HUES6 (cell line): ENCODE results near the gene HEATR5A.
A peak's percentile ranks its signal among the peaks of the same experiment; 100 is the strongest.
"Not testable (repeated sequence)": the region's sequence is repeated elsewhere in the genome, so short reads cannot be mapped to it uniquely, and the experiment has no call there.

ENCODE experiments used
- H3K27ac ChIP-seq: 2 replicates; pipeline ENCODE4 v1.7.0; 2013; ENCODE audit warnings: low read depth, mild to moderate bottlenecking, low read length, inconsistent platforms
- H3K27me3 ChIP-seq: 2 replicates; pipeline ENCODE4 v1.6.1; 2013; ENCODE audit warnings: low read length; ENCODE audit not compliant: control insufficient read depth, insufficient read depth
- H3K36me3 ChIP-seq: 2 replicates; pipeline ENCODE4 v1.6.1; 2013; ENCODE audit warnings: low read length; ENCODE audit not compliant: control insufficient read depth, insufficient read depth
- H3K4me1 ChIP-seq: 2 replicates; pipeline ENCODE4 v1.6.1; 2013; ENCODE audit warnings: low read length; ENCODE audit not compliant: control insufficient read depth, insufficient read depth
- H3K4me3 ChIP-seq: 2 replicates; pipeline ENCODE4 v1.5.1; 2013; ENCODE audit warnings: low read depth, low read length
- H3K9ac ChIP-seq: one replicate; pipeline ENCODE4 v1.6.1; 2013; ENCODE audit warnings: mild to moderate bottlenecking, low read length
- H3K9me3 ChIP-seq: 2 replicates; pipeline ENCODE4 v1.6.1; 2013; ENCODE audit warnings: low read depth, low read length; ENCODE audit not compliant: control insufficient read depth, insufficient read depth

The HEATR5A gene

GRCh38 chr14:31278883-31279282, 141.5 kb downstream of the HEATR5A start:
- no peak overlapping the region for H3K27ac ChIP-seq
- no peaks in the 10 kb centered on the region for H3K4me1 ChIP-seq
- H3K27me3 ChIP-seq: no peaks in the 10 kb centered on the region
- no peak overlapping the region for H3K9ac ChIP-seq
- no peaks in the 10 kb centered on the region for H3K36me3 ChIP-seq
- peaks cover 41% of the 10 kb centered on the region for H3K9me3 ChIP-seq
- no peak overlapping the region for H3K4me3 ChIP-seq

GRCh38 chr14:31277085-31277484, 143.3 kb downstream of the HEATR5A start:
- no peaks in the 10 kb centered on the region for H3K4me1 ChIP-seq
- no peaks in the 10 kb centered on the region for H3K27me3 ChIP-seq
- no peaks in the 10 kb centered on the region for H3K36me3 ChIP-seq
- H3K27ac ChIP-seq: no peak overlapping the region
- peaks cover 49% of the 10 kb centered on the region for H3K9me3 ChIP-seq
- H3K9ac ChIP-seq: no peak overlapping the region
- H3K4me3 ChIP-seq: peak overlapping the region; percentile 5; the same call in 1 of the 2 replicates

- H3K9ac ChIP-seq, H3K36me3 ChIP-seq, H3K4me1 ChIP-seq, H3K27me3 ChIP-seq, H3K4me3 ChIP-seq, H3K27ac ChIP-seq: not testable (repeated sequence)
- H3K9me3 ChIP-seq: peaks cover 53% of the 10 kb centered on the region
Observed at GRCh38 chr14:31276417-31276816, 143.9 kb downstream of the HEATR5A start.

- H3K9me3 ChIP-seq: peaks cover 56% of the 10 kb centered on the region
- no peaks in the 10 kb centered on the region for H3K36me3 ChIP-seq
Observed at GRCh38 chr14:31275731-31276130, 144.6 kb downstream of the HEATR5A start.

GRCh38 chr14:31271648-31272047, 148.7 kb downstream of the HEATR5A start:
- Histone ChIP-seq H3K27ac (no peak overlapping the region), H3K4me1 (no peaks in the 10 kb centered on the region), H3K4me3 (no peak overlapping the region), H3K27me3 (no peaks in the 10 kb centered on the region), H3K9me3 (peaks cover 52% of the 10 kb centered on the region), H3K36me3 (no peaks in the 10 kb centered on the region), H3K9ac (no peak overlapping the region)

More at GRCh38 chr14:31275731-31276130, 144.6 kb downstream of the HEATR5A start:
- Histone ChIP-seq H3K4me1 (no peaks in the 10 kb centered on the region), H3K4me3 (no peak overlapping the region), H3K9ac (no peak overlapping the region), H3K27me3 (no peaks in the 10 kb centered on the region), H3K27ac (no peak overlapping the region)

- H3K4me3 ChIP-seq: no peak overlapping the region
- no peaks in the 10 kb centered on the region for H3K36me3 ChIP-seq
- H3K27ac ChIP-seq: no peak overlapping the region
- peaks cover 42% of the 10 kb centered on the region for H3K9me3 ChIP-seq
- peaks cover 4% of the 10 kb centered on the region for H3K4me1 ChIP-seq
- no peak overlapping the region for H3K9ac ChIP-seq
- no peaks in the 10 kb centered on the region for H3K27me3 ChIP-seq
Observed at GRCh38 chr14:31270196-31270772, 150.1 kb downstream of the HEATR5A start.

GRCh38 chr14:31269634-31270195, 150.6 kb downstream of the HEATR5A start:
- Histone ChIP-seq H3K9me3 (peaks cover 40% of the 10 kb centered on the region), H3K27ac (no peak overlapping the region), H3K4me3 (no peak overlapping the region), H3K4me1 (peaks cover 4% of the 10 kb centered on the region), H3K36me3 (no peaks in the 10 kb centered on the region), H3K27me3 (no peaks in the 10 kb centered on the region), H3K9ac (no peak overlapping the region)

- Histone ChIP-seq H3K9me3 (peaks cover 32% of the 10 kb centered on the region), H3K9ac (no peak overlapping the region), H3K27me3 (no peaks in the 10 kb centered on the region), H3K27ac (no peak overlapping the region), H3K4me3 (no peak overlapping the region), H3K4me1 (peaks cover 10% of the 10 kb centered on the region), H3K36me3 (no peaks in the 10 kb centered on the region)
Observed at GRCh38 chr14:31268216-31268615, 152.1 kb downstream of the HEATR5A start.

- peaks cover 12% of the 10 kb centered on the region for H3K4me1 ChIP-seq
- no peaks in the 10 kb centered on the region for H3K27me3 ChIP-seq
- H3K9me3 ChIP-seq: peaks cover 23% of the 10 kb centered on the region
- H3K9ac ChIP-seq: no peak overlapping the region
- H3K27ac ChIP-seq: no peak overlapping the region
- no peak overlapping the region for H3K4me3 ChIP-seq
- H3K36me3 ChIP-seq: no peaks in the 10 kb centered on the region
Observed at GRCh38 chr14:31266437-31267331, 153.7 kb downstream of the HEATR5A start.

GRCh38 chr14:31265701-31266398, 154.5 kb downstream of the HEATR5A start:
- no peak overlapping the region for H3K9ac ChIP-seq
- no peak overlapping the region for H3K27ac ChIP-seq
- no peaks in the 10 kb centered on the region for H3K27me3 ChIP-seq
- H3K36me3 ChIP-seq: no peaks in the 10 kb centered on the region
- H3K9me3 ChIP-seq: peaks cover 18% of the 10 kb centered on the region
- peaks cover 14% of the 10 kb centered on the region for H3K4me1 ChIP-seq
- H3K4me3 ChIP-seq: no peak overlapping the region
